T-helper 1 cell treated with Interleukin-12 subunit alpha and Interleukin-12 subunit beta and Interleukin-4 antibody, amounts not matched to agents 30 μg/mL and 1 μg/mL, for 36 hours (primary cell): ENCODE results near the gene PIK3CB.
"Not testable (repeated sequence)": the region's sequence is repeated elsewhere in the genome, so short reads cannot be mapped to it uniquely, and the experiment has no call there.

ENCODE experiments used
- H3K27ac Mint-ChIP-seq: one replicate; pipeline ENCODE4 v1.8.0; 2021; ENCODE audit warnings: mild to moderate bottlenecking, mixed read lengths
- H3K27me3 Mint-ChIP-seq: one replicate; pipeline ENCODE4 v1.8.0; 2021; ENCODE audit warnings: low read depth, mixed read lengths
- H3K36me3 Mint-ChIP-seq: one replicate; pipeline ENCODE4 v1.8.0; 2021; ENCODE audit warnings: low read depth, mixed read lengths
- H3K4me1 Mint-ChIP-seq: one replicate; pipeline ENCODE4 v1.8.0; 2021; ENCODE audit warnings: low read depth, mixed read lengths
- H3K4me3 Mint-ChIP-seq: one replicate; pipeline ENCODE4 v1.8.0; 2021; ENCODE audit warnings: mild to moderate bottlenecking, moderate library complexity, mixed read lengths
- H3K9me3 Mint-ChIP-seq: one replicate; pipeline ENCODE4 v1.8.0; 2021; ENCODE audit warnings: mixed read lengths

The PIK3CB gene

DNA sequence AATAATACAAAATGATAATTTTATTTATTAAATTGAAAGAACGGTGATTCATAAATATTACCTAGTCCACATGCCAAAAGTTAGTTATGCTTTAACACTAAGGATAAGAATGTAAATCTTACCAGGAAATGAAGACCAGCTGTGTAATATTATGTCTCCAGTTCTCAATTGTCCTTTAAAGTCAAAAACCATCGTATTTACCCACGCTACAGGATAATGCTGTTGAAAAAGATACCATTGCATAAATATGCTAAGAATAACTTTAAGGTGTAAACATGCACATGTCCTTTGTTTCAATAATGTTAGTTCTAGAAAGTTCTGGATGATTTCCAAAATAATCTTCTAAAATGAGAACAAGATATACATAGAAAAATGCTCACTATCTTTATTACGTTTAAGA is 122.6 kb downstream of the PIK3CB start:
- H3K4me1 Mint-ChIP-seq = no peaks in the 10 kb centered on the region
- no peak overlapping the region for H3K4me3 Mint-ChIP-seq
- H3K27ac Mint-ChIP-seq = no peak overlapping the region
- peaks cover 9% of the 10 kb centered on the region for H3K36me3 Mint-ChIP-seq
- H3K9me3 Mint-ChIP-seq = no peaks in the 10 kb centered on the region
- no peaks in the 10 kb centered on the region for H3K27me3 Mint-ChIP-seq

- no peaks in the 10 kb centered on the region for H3K9me3 Mint-ChIP-seq
- H3K36me3 Mint-ChIP-seq = peaks cover 4% of the 10 kb centered on the region
- no peak overlapping the region for H3K27ac Mint-ChIP-seq
- H3K27me3 Mint-ChIP-seq = no peaks in the 10 kb centered on the region
- no peaks in the 10 kb centered on the region for H3K4me1 Mint-ChIP-seq
- H3K4me3 Mint-ChIP-seq = no peak overlapping the region
Observed at GRCh38 chr3:138705675-138706074, 129.1 kb downstream of the PIK3CB start.

GRCh38 chr3:138696666-138697370 is 137.9 kb downstream of the PIK3CB start:
- no peaks in the 10 kb centered on the region for H3K9me3 Mint-ChIP-seq
- H3K27me3 Mint-ChIP-seq = no peaks in the 10 kb centered on the region
- H3K36me3 Mint-ChIP-seq = peaks cover 3% of the 10 kb centered on the region
- no peaks in the 10 kb centered on the region for H3K4me1 Mint-ChIP-seq
- no peak overlapping the region for H3K4me3 Mint-ChIP-seq
- H3K27ac Mint-ChIP-seq = no peak overlapping the region

- no peaks in the 10 kb centered on the region for H3K9me3 Mint-ChIP-seq
- no peak overlapping the region for H3K4me3 Mint-ChIP-seq
- peaks cover 4% of the 10 kb centered on the region for H3K36me3 Mint-ChIP-seq
- H3K27ac Mint-ChIP-seq = no peak overlapping the region
- H3K27me3 Mint-ChIP-seq = no peaks in the 10 kb centered on the region
- H3K4me1 Mint-ChIP-seq = no peaks in the 10 kb centered on the region
Observed at GRCh38 chr3:138694287-138695007, 140.3 kb downstream of the PIK3CB start.

- no peaks in the 10 kb centered on the region for H3K9me3 Mint-ChIP-seq
- peaks cover 5% of the 10 kb centered on the region for H3K36me3 Mint-ChIP-seq
- no peak overlapping the region for H3K4me3 Mint-ChIP-seq
- peaks cover 4% of the 10 kb centered on the region for H3K4me1 Mint-ChIP-seq
- no peaks in the 10 kb centered on the region for H3K27me3 Mint-ChIP-seq
- no peak overlapping the region for H3K27ac Mint-ChIP-seq
Observed at GRCh38 chr3:138692152-138692551, 142.6 kb downstream of the PIK3CB start.

DNA sequence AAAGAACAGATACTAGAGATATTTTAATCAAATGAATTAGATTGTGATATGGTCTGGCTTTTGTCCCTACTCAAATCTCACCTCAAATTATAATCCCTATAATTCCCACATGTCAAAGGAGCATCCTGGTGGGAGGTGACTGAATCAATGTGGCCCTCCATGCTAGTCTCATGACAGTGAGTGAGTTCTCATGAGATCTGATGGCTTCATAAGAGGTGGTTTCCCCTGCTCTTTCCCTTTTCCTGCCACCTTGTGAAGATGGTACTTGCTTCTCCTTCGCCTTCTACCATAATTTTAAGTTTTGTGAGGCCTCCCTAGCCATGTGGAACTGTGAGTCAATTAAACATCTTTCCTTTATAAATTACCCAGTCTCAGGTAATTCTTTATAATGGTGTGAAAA is 143.4 kb downstream of the PIK3CB start:
- Mint-ChIP-seq H3K27me3 (no peaks in the 10 kb centered on the region), H3K27ac (no peak overlapping the region), H3K4me3 (no peak overlapping the region), H3K36me3 (peaks cover 5% of the 10 kb centered on the region), H3K9me3 (no peaks in the 10 kb centered on the region), H3K4me1 (peaks cover 8% of the 10 kb centered on the region)

GRCh38 chr3:138690036-138690435 is 144.7 kb downstream of the PIK3CB start:
- no peak overlapping the region for H3K27ac Mint-ChIP-seq
- peaks cover 5% of the 10 kb centered on the region for H3K36me3 Mint-ChIP-seq
- no peak overlapping the region for H3K4me3 Mint-ChIP-seq
- no peaks in the 10 kb centered on the region for H3K9me3 Mint-ChIP-seq
- H3K27me3 Mint-ChIP-seq = no peaks in the 10 kb centered on the region
- peaks cover 8% of the 10 kb centered on the region for H3K4me1 Mint-ChIP-seq

GRCh38 chr3:138688871-138689299 is 145.8 kb downstream of the PIK3CB start:
- Mint-ChIP-seq H3K4me1 (peaks cover 8% of the 10 kb centered on the region), H3K36me3 (peaks cover 5% of the 10 kb centered on the region), H3K27me3 (no peaks in the 10 kb centered on the region), H3K4me3 (no peak overlapping the region), H3K9me3 (no peaks in the 10 kb centered on the region), H3K27ac (no peak overlapping the region)

DNA sequence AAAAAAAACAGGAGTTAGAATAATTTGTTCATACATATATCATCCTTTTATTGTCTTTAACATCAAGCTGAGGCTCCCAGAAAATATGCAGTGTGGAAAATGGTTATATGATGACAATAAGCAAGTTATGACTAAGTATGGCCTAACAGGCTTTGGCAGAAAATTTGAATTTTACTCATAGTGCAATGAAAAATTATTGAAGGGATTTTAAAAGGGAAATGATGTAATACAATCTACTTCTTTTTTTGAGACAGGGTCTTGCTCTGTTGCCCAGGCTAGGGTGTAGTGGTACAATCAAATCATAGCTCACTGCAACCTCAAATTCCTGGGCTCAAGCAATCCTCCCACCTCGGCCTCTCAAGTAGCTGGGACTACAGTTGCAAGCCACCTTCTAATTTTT is 147.5 kb downstream of the PIK3CB start:
- H3K4me3 Mint-ChIP-seq = no peak overlapping the region
- H3K36me3 Mint-ChIP-seq = peaks cover 5% of the 10 kb centered on the region
- peak overlapping the region; percentile 16 for H3K27ac Mint-ChIP-seq
- no peaks in the 10 kb centered on the region for H3K9me3 Mint-ChIP-seq
- H3K27me3 Mint-ChIP-seq = no peaks in the 10 kb centered on the region
- H3K4me1 Mint-ChIP-seq = peaks cover 8% of the 10 kb centered on the region

DNA sequence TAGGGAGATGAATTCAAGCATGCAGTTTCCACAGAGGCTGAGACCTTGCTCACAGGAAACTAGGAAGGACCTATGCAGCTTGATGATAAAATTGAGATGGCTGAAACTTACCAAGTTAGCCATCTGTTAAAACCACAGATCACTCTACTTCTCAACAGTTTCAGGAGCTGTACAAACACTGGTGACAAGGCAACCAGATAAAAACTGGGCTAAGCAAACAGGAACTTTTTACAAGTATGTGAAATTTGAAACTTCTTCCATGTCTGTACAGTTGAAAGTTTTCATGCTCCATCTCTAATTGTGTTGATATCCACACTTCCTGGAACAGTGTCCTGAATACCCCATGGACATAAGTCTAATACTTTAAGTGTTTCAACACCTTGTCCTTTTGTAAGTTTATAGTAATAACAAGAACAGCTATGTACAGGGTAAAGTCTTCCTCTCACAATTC is 147.9 kb downstream of the PIK3CB start:
- no peaks in the 10 kb centered on the region for H3K9me3 Mint-ChIP-seq
- H3K27me3 Mint-ChIP-seq = no peaks in the 10 kb centered on the region
- H3K4me1 Mint-ChIP-seq = peaks cover 8% of the 10 kb centered on the region
- H3K36me3 Mint-ChIP-seq = peaks cover 6% of the 10 kb centered on the region
- H3K27ac Mint-ChIP-seq = peak overlapping the region; percentile 16
- no peak overlapping the region for H3K4me3 Mint-ChIP-seq

DNA sequence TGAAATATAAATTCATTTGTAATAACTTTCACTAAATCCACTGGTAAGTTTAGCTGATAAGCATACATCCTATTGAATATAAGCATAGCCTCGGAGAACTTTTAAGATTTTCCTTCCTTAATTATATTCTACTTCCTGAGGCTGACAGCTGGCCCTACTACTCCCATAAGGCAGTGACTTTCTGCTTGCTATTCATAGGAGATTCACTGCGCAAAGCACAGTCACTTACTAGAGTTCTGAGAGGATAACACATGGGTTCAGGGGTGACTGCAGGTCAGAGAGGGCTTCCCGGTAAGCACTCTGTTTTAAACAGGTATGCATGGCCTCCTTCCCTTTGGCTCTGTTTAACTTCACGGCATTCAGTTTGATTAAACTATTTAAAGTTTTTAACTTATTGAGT is 150.3 kb downstream of the PIK3CB start:
- Mint-ChIP-seq H3K9me3 (no peaks in the 10 kb centered on the region), H3K4me3 (no peak overlapping the region), H3K27me3 (no peaks in the 10 kb centered on the region), H3K27ac (no peak overlapping the region), H3K36me3 (peaks cover 5% of the 10 kb centered on the region), H3K4me1 (peaks cover 8% of the 10 kb centered on the region)

- no peak overlapping the region for H3K4me3 Mint-ChIP-seq
- peaks cover 5% of the 10 kb centered on the region for H3K36me3 Mint-ChIP-seq
- no peak overlapping the region for H3K27ac Mint-ChIP-seq
- H3K4me1 Mint-ChIP-seq = peaks cover 5% of the 10 kb centered on the region
- H3K27me3 Mint-ChIP-seq = no peaks in the 10 kb centered on the region
- H3K9me3 Mint-ChIP-seq = no peaks in the 10 kb centered on the region
Observed at GRCh38 chr3:138682648-138683047, 152.1 kb downstream of the PIK3CB start.

DNA sequence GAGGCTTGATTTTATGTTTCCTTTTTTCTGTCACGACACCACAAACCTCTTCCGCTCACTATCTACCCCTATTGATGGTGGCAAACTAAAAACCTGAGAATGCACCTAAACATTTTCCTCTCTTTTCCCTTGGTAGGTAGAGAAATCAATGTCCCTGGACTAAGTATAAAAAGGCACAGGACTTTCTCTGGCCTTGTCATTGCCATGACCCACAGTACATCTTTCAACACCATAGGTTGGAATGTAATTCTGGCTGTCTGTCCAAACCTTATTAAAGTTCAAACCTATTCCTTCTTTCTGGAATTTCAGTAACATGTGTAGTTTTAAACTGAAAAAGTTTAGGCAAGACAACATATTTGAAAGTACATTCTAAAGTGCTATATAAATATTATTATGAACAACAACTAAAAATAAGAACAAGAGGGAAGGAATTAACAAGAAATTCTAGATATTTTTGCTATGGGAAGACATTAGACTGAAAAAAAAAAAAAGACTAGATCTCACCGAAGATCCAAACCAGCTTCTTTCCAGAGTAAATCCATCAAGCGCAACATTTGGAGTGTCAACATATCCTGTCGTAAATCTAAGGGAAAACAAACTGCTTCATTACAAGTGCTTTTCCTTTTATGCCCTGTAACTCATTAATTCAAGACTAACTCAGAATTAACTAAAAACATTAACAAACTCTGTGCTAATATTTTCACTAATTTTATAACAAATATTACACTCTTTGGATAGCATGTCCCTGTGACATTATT is 153.1 kb downstream of the PIK3CB start:
- H3K27me3 Mint-ChIP-seq = no peaks in the 10 kb centered on the region
- H3K9me3 Mint-ChIP-seq = no peaks in the 10 kb centered on the region
- H3K27ac Mint-ChIP-seq = no peak overlapping the region
- no peaks in the 10 kb centered on the region for H3K4me1 Mint-ChIP-seq
- H3K4me3 Mint-ChIP-seq = no peak overlapping the region
- H3K36me3 Mint-ChIP-seq = peaks cover 5% of the 10 kb centered on the region

GRCh38 chr3:138680974-138681373 is 153.8 kb downstream of the PIK3CB start:
- H3K27ac Mint-ChIP-seq = not testable (repeated sequence)

More at GRCh38 chr3:138680974-138681373, 153.8 kb downstream of the PIK3CB start:
- not testable (repeated sequence) for H3K4me1 Mint-ChIP-seq, H3K9me3 Mint-ChIP-seq, H3K27me3 Mint-ChIP-seq, H3K4me3 Mint-ChIP-seq, H3K36me3 Mint-ChIP-seq
